Measurements from ENCODE around the gene SHH.

DNA sequence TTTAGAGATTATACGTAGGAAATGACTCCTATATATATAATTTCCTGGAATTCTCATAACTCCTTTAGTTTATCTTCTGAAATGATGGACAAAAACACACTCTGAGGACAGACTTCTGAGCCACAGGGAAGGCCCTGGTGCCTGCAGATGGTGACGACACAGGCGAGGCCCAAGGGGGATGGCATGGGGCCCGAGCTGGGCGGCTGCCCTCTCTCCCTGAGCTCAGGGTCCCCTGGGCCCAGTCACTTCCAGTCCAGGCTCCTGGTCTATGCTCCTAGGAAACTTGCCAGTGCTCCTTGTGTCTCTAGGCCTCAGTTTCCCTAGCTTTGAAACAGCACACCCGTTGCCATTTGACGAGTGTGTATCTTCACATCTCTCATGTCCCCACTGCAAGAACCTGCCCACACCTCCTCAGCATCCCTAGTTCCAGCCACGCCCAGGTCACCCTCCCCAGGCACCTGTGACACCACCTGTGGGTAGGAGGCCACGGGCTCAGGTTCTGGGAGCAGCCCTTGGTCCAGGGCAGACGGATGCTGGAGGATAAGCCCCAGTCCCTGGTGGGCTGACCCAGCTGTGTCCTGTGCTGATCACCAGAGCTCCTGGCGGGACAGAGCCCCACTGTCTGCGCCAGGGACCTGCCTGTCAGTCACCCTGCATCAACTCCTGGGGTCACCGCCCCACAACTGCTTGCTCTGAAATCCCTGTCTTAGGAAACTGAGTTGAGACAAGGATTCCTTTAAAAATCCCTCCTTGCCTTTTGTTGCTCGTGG, 23.4 kb upstream of the SHH start:
- TF ChIP-seq CTCF (IDR thresholded peaks at IDR 0.05; ENCODE audit: insufficient read depth, low read length, poor library complexity, severe bottlenecking) (no peak), EZH2phosphoT487 (conservative IDR thresholded peaks at IDR 0.05; ENCODE audit: low read length) (no peak)
